NCI-H1105 (cell line): ENCODE data around the gene OR9K2.
"Not testable (repeated sequence)": the region's sequence is repeated elsewhere in the genome, so short reads cannot be mapped to it uniquely, and the experiment has no call there.

Source experiments
- DNase-seq: peaks from one replicate; lab custom pipeline; 2025; lab: John Stamatoyannopoulos, UW

Gene OR9K2

GRCh38 chr12:55126106-55126505 lies at the start of gene OR9K2:
TSS of gene OR9K2 (plus strand) at chr12:55126406. CDS start at chr12:55129835, 3,429 bp downstream.
- DNase-seq, result no peak

GRCh38 chr12:55092579-55092978 lies 33.6 kb upstream of the OR9K2 start:
- no peak for DNase-seq

- DNase-seq, result no peak
Observed at GRCh38 chr12:55112378-55112875, 13.8 kb upstream of the OR9K2 start.

- no peak for DNase-seq
Observed at GRCh38 chr12:55116152-55116551, 10.1 kb upstream of the OR9K2 start.

- no peak for DNase-seq
Observed at GRCh38 chr12:55132816-55133215, 6.6 kb downstream of the OR9K2 start.

- DNase-seq, result peak; percentile 46
Observed at GRCh38 chr12:55142669-55143565, 16.7 kb downstream of the OR9K2 start.

- DNase-seq, result no peak
Observed at GRCh38 chr12:55143566-55143870, 17.3 kb downstream of the OR9K2 start.

GRCh38 chr12:55167010-55167640 lies 40.9 kb downstream of the OR9K2 start:
- peak; percentile 16 for DNase-seq

GRCh38 chr12:55171445-55171844 lies 45.2 kb downstream of the OR9K2 start:
- DNase-seq, result no peak

GRCh38 chr12:55171846-55172245 lies 45.6 kb downstream of the OR9K2 start:
- not testable (repeated sequence) for DNase-seq

GRCh38 chr12:55172686-55173085 lies 46.5 kb downstream of the OR9K2 start:
- no peak for DNase-seq

- DNase-seq, result no peak
Observed at GRCh38 chr12:55173456-55173855, 47.2 kb downstream of the OR9K2 start.
